Gastroesophageal sphincter (tissue), 3 donors: ENCODE results near the gene KDM2B.

Experiments
- CTCF ChIP-seq, 4 experiments: fragments of 200-600 bp in 2 of 4; fragments of 450-650 bp in 2 of 4; sonication (generic) in 1 of 4; IDR thresholded peaks; one replicate each; pipeline ENCODE4 v1.5.1; 2017 to 2019; ENCODE audit warnings: antibody characterized with exemption in 4 of 4, mild to moderate bottlenecking in 2 of 4, moderate library complexity in 2 of 4
- POLR2AphosphoS5 ChIP-seq: sonication (generic); formaldehyde crosslinking; IDR thresholded peaks from one replicate; pipeline ENCODE4 v1.6.1; 2017; ENCODE audit warnings: antibody characterized with exemption

DNA sequence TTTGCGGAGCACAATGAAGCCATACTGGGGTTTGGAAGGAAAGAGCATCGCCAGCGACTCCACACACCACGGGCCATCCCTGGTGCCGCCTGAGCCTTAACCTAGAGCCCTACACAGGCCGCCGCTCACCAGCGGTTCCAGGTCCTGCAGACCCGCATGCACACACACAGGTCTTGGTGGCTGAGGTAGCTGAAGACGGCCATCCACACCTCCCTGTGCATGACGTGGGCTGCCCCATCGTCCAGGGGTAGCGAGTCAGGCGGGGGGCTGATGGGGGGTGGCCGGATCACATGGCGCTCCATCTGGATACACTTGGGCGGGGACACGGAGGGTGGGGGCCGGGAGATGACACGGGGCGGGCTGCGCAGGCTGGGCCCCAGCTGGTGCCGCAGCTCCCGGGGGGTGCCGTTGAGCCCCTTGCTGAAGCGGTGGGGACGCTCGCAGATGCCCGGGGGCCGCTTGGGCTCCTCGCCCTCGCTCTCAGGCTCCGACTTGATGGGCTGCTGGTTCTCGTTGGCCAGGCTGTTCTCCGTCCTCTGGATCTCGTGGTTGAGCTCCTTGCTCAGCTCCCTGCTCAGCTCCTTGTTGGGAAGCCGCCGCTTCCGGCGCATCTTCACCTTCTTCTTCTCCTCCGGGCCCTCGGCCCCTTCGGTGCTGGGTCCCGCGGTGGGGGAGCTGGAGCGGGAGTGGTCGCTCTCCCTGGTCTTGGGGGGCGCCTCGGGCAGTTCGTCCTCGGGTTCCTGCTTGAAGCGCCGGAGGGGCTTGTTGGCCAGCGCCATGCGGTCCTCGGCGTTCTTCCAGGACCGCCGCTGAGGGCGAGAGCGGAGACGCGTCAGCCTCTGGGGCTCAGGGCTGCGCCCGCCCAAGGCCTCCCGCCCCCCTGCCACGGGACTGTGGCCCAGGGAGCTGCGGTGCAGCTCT, 138.5 kb downstream of the KDM2B start:
- no peak for TF ChIP-seq CTCF (IDR thresholded peaks at IDR 0.05)
- no peak for TF ChIP-seq POLR2AphosphoS5
